Gastroesophageal sphincter (tissue), 3 donors: ENCODE results near the gene PDLIM4.

Experiments
- POLR2A ChIP-seq, 2 donors: fragments of 450-650 bp; IDR thresholded peaks; one replicate each; pipeline ENCODE4 v1.6.1; 2017; ENCODE audit warnings: antibody characterized with exemption in 2 of 2, mild to moderate bottlenecking in 2 of 2, moderate library complexity in 1 of 2
- POLR2AphosphoS5 ChIP-seq: sonication (generic); formaldehyde crosslinking; IDR thresholded peaks from one replicate; pipeline ENCODE4 v1.6.1; 2017; ENCODE audit warnings: antibody characterized with exemption
- TF ChIP-seq, protein P1 (sequence below), 4 experiments: fragments of 200-600 bp in 2 of 4; fragments of 450-650 bp in 2 of 4; sonication (generic) in 1 of 4; IDR thresholded peaks; one replicate each; pipeline ENCODE4 v1.5.1; 2017 to 2019; ENCODE audit warnings: antibody characterized with exemption in 4 of 4, mild to moderate bottlenecking in 2 of 4, moderate library complexity in 2 of 4

- TF ChIP-seq POLR2A (IDR thresholded peaks at IDR 0.05) (no peak), POLR2AphosphoS5 (no peak)
- TF ChIP-seq, protein P1, sequence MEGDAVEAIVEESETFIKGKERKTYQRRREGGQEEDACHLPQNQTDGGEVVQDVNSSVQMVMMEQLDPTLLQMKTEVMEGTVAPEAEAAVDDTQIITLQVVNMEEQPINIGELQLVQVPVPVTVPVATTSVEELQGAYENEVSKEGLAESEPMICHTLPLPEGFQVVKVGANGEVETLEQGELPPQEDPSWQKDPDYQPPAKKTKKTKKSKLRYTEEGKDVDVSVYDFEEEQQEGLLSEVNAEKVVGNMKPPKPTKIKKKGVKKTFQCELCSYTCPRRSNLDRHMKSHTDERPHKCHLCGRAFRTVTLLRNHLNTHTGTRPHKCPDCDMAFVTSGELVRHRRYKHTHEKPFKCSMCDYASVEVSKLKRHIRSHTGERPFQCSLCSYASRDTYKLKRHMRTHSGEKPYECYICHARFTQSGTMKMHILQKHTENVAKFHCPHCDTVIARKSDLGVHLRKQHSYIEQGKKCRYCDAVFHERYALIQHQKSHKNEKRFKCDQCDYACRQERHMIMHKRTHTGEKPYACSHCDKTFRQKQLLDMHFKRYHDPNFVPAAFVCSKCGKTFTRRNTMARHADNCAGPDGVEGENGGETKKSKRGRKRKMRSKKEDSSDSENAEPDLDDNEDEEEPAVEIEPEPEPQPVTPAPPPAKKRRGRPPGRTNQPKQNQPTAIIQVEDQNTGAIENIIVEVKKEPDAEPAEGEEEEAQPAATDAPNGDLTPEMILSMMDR (IDR thresholded peaks at IDR 0.05) = no peak
Measured at GRCh38 chr5:132226516-132227234, 30.8 kb upstream of the PDLIM4 start.
